HFFc6 (cell line): ENCODE measurements around the gene DLST. TPM values are rescaled to one million over a fixed set of nuclear protein-coding genes. Genes with fewer than 3 reads are reported as not detected.

Experiments used
- DNase-seq: peaks from one replicate; pipeline ENCODE4 v3.0.0-alpha.2; 2018
- H3K27ac Mint-ChIP-seq: 2 replicates; pipeline ENCODE4 v1.8.0; 2020; ENCODE audit warnings: mild to moderate bottlenecking, mixed read lengths
- H3K27me3 Mint-ChIP-seq: 2 replicates; pipeline ENCODE4 v1.8.0; 2021; ENCODE audit warnings: mild to moderate bottlenecking, moderate library complexity, mixed read lengths; ENCODE audit not compliant: insufficient read depth
- H3K36me3 Mint-ChIP-seq: 2 replicates; pipeline ENCODE4 v1.8.0; 2021; ENCODE audit warnings: low read depth, mixed read lengths
- H3K4me1 Mint-ChIP-seq: 2 replicates; pipeline ENCODE4 v1.8.0; 2020; ENCODE audit warnings: low read depth, mixed read lengths
- H3K4me3 Mint-ChIP-seq: 2 replicates; pipeline ENCODE4 v1.8.0; 2020; ENCODE audit warnings: mild to moderate bottlenecking, moderate library complexity, mixed read lengths
- H3K9me3 Mint-ChIP-seq: 2 replicates; pipeline ENCODE4 v1.8.0; 2020; ENCODE audit warnings: mild to moderate bottlenecking, mixed read lengths
- total RNA-seq, 6 experiments: library from RNA; stranded (reverse); fragmentation: NEBNext Ultra II Directional; extraction: Animal tissue kit (Norgen Biotek cat#: 25700); gene quantifications; 2 replicates in 1 of 6; 3 replicates in 5 of 6; pipeline ENCODE4 v1.2.3, GENCODE V29; 2021
- TF ChIP-seq, protein P1 (sequence below): fragments of 200-600 bp; sonication (generic); IDR thresholded peaks from 2 replicates; pipeline ENCODE4 v1.5.0; 2021; ENCODE audit warnings: antibody characterized with exemption, mild to moderate bottlenecking

Gene DLST
- total RNA-seq, 6 experiments from 2014 or later, result 97.5 to 118 (median 109) TPM

DNA sequence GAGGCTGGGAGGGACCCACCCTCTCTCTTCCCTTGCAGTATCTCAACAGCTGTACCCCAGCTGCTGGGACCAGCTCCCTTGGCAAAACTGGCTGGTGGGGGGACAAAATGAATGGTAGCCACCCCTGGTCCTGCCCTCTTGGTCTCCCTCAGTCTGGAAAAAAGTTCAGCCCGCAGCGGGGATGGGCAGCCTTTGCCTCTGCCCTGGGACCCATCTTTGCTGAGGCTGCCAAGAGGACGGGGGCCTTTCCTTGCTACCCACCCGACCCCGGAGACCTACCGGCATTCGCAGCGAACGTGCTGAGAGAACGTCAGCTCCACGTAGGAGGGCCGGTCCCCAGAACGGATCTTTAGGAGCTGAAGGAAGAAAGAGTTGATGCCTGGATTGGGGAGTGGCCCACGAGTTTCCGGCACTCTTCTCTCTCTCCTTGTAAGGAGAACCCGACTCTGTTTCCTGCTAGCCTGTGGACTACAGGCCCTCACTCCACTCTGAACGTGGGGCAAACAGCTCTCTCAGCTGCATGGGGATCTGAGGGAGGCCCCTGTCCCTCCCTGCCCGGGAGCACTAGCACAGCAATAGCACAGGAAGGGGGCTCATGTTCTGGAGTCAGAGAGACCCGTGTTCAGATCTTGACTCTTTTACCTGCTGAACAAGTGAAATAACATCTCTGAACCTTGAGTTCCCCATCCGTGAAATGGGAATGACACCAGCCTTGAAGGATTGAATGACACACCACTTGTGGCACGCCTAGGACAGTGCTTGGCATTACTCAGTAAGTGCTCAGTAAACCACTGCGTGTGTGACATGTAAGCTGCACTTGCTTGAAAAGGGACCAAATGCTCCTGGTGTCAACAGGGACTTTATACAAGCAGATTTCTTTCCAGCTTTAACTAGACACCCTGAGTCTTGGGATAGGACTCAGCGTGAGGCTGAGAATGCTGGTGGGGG is 66.8 kb downstream of the DLST start:
- peaks cover 14% of the 10 kb centered on the region for H3K4me1 Mint-ChIP-seq
- TF ChIP-seq, protein P1, sequence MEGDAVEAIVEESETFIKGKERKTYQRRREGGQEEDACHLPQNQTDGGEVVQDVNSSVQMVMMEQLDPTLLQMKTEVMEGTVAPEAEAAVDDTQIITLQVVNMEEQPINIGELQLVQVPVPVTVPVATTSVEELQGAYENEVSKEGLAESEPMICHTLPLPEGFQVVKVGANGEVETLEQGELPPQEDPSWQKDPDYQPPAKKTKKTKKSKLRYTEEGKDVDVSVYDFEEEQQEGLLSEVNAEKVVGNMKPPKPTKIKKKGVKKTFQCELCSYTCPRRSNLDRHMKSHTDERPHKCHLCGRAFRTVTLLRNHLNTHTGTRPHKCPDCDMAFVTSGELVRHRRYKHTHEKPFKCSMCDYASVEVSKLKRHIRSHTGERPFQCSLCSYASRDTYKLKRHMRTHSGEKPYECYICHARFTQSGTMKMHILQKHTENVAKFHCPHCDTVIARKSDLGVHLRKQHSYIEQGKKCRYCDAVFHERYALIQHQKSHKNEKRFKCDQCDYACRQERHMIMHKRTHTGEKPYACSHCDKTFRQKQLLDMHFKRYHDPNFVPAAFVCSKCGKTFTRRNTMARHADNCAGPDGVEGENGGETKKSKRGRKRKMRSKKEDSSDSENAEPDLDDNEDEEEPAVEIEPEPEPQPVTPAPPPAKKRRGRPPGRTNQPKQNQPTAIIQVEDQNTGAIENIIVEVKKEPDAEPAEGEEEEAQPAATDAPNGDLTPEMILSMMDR, result no peak
- H3K27me3 Mint-ChIP-seq, result peaks cover 1% of the 10 kb centered on the region
- no peaks in the 10 kb centered on the region for H3K9me3 Mint-ChIP-seq
- H3K4me3 Mint-ChIP-seq, result no peak overlapping the region
- H3K27ac Mint-ChIP-seq, result no peak overlapping the region
- no peak for DNase-seq
- no peaks in the 10 kb centered on the region for H3K36me3 Mint-ChIP-seq

DNA sequence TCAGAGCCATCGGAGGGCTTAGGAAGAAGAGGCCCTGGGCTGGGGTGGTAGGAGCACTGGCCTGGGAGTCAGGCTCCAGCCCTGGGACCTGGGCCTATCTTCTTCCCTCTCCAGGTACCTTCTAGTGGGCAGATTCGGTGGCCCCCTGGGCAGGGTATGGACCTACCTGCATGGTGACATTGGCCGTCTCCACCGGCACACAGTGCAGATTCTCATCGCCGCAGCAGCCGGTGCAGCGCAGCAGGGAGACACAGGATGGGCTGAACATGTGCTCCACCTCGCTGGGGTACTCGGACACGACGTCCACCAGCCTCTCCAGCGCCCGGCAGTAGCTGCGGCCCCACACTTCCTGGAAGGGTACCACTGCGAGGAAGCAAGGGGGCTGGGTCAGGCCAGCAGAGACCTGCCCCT is 67.5 kb downstream of the DLST start:
- no peak overlapping the region for H3K4me3 Mint-ChIP-seq
- H3K27me3 Mint-ChIP-seq, result peaks cover 1% of the 10 kb centered on the region

DNA sequence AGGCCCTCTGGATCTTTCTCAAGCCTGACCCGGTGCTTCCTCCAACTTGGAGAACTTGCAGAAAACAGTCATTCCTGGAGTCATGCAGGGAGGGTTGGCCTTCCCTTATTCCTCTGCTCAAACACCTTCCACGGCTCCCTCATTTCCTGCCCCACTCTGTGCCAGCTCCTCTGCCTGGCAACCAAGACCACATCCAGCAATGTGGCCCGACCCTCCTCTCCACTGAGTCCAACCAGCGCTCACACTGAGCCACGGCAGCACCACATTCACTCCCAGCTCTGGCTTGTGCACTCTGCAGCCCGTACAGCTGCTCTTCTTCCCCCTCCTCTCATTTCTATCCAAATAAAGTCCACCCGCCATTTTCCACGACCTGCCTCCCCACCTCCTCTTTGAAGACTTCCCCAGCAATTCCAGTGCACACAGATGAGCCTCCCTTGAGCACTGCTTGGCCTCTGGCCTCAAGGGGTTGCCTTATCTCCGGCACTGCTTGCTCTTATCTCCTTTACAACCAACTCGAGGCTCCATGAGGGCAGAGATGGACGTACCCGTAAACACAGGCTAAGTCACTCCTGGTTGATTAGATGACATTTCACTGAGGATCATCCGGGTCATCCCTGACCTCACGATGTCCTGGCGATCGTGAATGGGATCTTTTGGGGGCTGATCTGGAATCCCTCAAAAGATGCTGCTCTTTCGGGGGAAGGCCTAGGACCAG is 68.3 kb downstream of the DLST start:
- H3K4me1 Mint-ChIP-seq, result peaks cover 14% of the 10 kb centered on the region
- H3K9me3 Mint-ChIP-seq, result no peaks in the 10 kb centered on the region
- peaks cover 1% of the 10 kb centered on the region for H3K27me3 Mint-ChIP-seq
- DNase-seq, result no peak
- H3K4me3 Mint-ChIP-seq, result no peak overlapping the region
- TF ChIP-seq, protein P1, result no peak
- no peak overlapping the region for H3K27ac Mint-ChIP-seq
- no peaks in the 10 kb centered on the region for H3K36me3 Mint-ChIP-seq

More for the DNA sequence above, 67.5 kb downstream of the DLST start:
- H3K36me3 Mint-ChIP-seq, result no peaks in the 10 kb centered on the region
- H3K4me1 Mint-ChIP-seq, result peaks cover 14% of the 10 kb centered on the region
- H3K9me3 Mint-ChIP-seq, result no peaks in the 10 kb centered on the region
- DNase-seq, result no peak
- no peak overlapping the region for H3K27ac Mint-ChIP-seq
- TF ChIP-seq, protein P1, result no peak

DNA sequence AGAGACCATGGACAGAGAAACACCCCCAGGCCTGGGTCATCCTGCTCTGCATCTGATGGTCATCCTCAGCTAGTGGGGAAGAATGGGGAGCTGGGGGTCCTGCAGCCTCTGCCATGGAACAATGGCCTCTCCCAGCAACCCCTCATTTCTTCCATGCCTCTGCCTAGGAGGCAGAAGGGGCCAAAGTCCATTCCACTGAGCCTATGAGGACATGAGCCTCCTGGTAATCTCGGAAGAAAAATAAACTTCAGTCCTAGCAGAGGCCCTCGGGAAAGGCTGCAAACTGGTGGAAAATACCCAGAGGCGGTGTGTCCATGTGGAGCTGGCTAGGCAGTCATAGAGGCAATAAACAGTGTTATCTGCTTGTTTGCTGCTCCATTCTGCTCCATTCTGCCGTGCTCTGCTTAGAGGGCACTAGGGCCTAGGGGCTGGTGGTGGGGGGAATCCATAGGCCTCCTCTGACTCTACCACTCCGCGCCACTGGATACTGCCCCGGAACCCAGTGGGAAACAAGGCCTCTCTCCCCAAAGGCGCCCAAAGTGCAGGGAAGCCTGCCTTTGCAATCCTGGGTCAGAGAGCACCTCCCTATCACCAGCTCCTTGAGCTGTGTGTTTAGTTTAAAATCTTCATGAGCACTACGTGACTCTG is 69.2 kb downstream of the DLST start:
- DNase-seq, result no peak
- peaks cover 2% of the 10 kb centered on the region for H3K27me3 Mint-ChIP-seq
- H3K27ac Mint-ChIP-seq, result no peak overlapping the region
- TF ChIP-seq, protein P1, result no peak
- no peaks in the 10 kb centered on the region for H3K9me3 Mint-ChIP-seq
- no peak overlapping the region for H3K4me3 Mint-ChIP-seq
- H3K36me3 Mint-ChIP-seq, result no peaks in the 10 kb centered on the region
- peaks cover 14% of the 10 kb centered on the region for H3K4me1 Mint-ChIP-seq

DNA sequence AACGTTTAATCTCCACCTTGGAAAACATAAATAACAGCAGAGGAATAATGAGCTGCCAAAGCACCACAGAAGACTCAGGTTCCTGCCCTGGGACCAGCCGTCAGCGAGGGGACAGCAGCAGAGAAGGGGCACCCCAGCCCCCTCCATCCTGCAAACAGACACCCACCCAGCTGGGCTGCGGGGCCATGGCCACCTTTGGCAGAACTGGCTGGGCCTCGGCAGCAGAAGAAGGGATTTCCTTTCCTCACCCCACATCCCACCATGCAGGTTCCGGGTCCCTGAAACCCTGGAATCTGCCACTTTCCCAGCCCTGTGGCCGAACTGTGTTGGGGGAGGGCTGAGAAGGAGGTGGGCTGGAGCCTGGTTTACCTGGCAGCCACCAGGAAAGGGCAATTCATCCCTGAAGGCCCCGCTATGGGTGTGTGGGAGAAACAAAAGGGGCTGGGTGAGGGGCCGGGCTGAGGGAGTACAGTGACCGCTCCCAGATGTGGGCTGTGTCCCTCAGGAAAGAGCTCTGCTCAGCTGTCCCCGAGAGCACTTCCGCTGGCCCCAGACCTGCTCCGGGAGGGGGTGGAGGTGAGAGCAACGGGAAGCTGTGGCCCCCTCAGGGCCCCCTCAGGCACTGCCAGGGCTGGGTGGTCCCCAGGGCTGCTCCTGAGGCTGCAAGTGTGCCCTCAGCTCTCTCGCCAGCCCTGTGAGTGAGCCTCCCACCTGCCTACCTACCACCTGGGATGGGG is 69.9 kb downstream of the DLST start:
- TF ChIP-seq, protein P1, result no peak
- H3K36me3 Mint-ChIP-seq, result no peaks in the 10 kb centered on the region
- H3K4me1 Mint-ChIP-seq, result peaks cover 8% of the 10 kb centered on the region
- peaks cover 7% of the 10 kb centered on the region for H3K27me3 Mint-ChIP-seq
- no peaks in the 10 kb centered on the region for H3K9me3 Mint-ChIP-seq
- no peak for DNase-seq
- no peak overlapping the region for H3K4me3 Mint-ChIP-seq
- no peak overlapping the region for H3K27ac Mint-ChIP-seq
